Measurements from ENCODE around the gene SNAP29.
"Not testable (repeated sequence)": the region's sequence is repeated elsewhere in the genome, so short reads cannot be mapped to it uniquely, and the experiment has no call there.

- TF ChIP-seq CTCF (conservative IDR thresholded peaks at IDR 0.05; ENCODE audit: low read depth, low read length); EZH2phosphoT487 (IDR thresholded peaks at IDR 0.05; ENCODE audit: borderline replicate concordance, low read length); EZH2 (IDR thresholded peaks at IDR 0.05; ENCODE audit: low read length, unreplicated experiment): not testable (repeated sequence)
Measured at GRCh38 chr22:20839354-20839753, 19.5 kb upstream of the SNAP29 start.

All from PC-3 (cell line).